Neural progenitor cell (in vitro differentiated cells): ENCODE results near the gene COPS9. TPM values are rescaled to one million over a fixed set of nuclear protein-coding genes. Genes with fewer than 3 reads are reported as not detected.

ENCODE experiments used
- DNase-seq: peaks from one replicate; pipeline ENCODE4 v3.0.0-alpha.2; 2016; ENCODE audit warnings: low spot score
- H2AFZ ChIP-seq: fragments of 200-600 bp; sonication (generic); replicated peaks from 2 replicates; pipeline ENCODE4 v1.6.1; 2016; ENCODE audit warnings: antibody characterized with exemption
- H3F3A ChIP-seq: fragments of 200-600 bp; sonication (generic); 2 replicates; pipeline ENCODE4 v1.6.1; 2016; ENCODE audit warnings: antibody characterized with exemption, low read depth
- H3K27ac ChIP-seq: fragments of 200-600 bp; sonication (generic); 2 replicates; pipeline ENCODE4 v1.5.1; 2016; ENCODE audit warnings: mild to moderate bottlenecking
- H3K27me3 ChIP-seq: fragments of 200-600 bp; sonication (generic); 2 replicates; pipeline ENCODE4 v1.6.1; 2016; ENCODE audit warnings: mild to moderate bottlenecking, moderate library complexity
- H3K36me3 ChIP-seq: fragments of 200-600 bp; sonication (generic); 2 replicates; pipeline ENCODE4 v1.5.1; 2016
- H3K4me1 ChIP-seq: fragments of 200-600 bp; sonication (generic); 2 replicates; pipeline ENCODE4 v1.6.1; 2016; ENCODE audit warnings: mixed run types
- H3K4me2 ChIP-seq: fragments of 200-600 bp; sonication (generic); 2 replicates; pipeline ENCODE4 v1.6.1; 2016
- H3K4me3 ChIP-seq: fragments of 200-600 bp; sonication (generic); 2 replicates; pipeline ENCODE4 v1.5.1; 2016
- H3K79me2 ChIP-seq: fragments of 200-600 bp; sonication (generic); 2 replicates; pipeline ENCODE4 v1.6.1; 2016; ENCODE audit warnings: low read depth
- H3K9ac ChIP-seq: fragments of 200-600 bp; sonication (generic); 2 replicates; pipeline ENCODE4 v1.6.1; 2016
- H3K9me3 ChIP-seq: fragments of 200-600 bp; sonication (generic); 2 replicates; pipeline ENCODE4 v1.5.1; 2016; ENCODE audit warnings: low read depth
- H4K20me1 ChIP-seq: fragments of 200-600 bp; sonication (generic); 2 replicates; pipeline ENCODE4 v1.6.1; 2016; ENCODE audit warnings: low read depth
- H3K27ac Mint-ChIP-seq: 3 replicates; pipeline ENCODE4 v1.8.0; 2021; ENCODE audit warnings: mixed read lengths
- H3K27me3 Mint-ChIP-seq: 2 replicates; pipeline ENCODE4 v1.8.0; 2022; ENCODE audit warnings: low read depth, mild to moderate bottlenecking, inconsistent platforms, moderate library complexity, mixed read lengths; ENCODE audit not compliant: insufficient read depth
- H3K36me3 Mint-ChIP-seq: 3 replicates; pipeline ENCODE4 v1.8.0; 2021; ENCODE audit warnings: mixed read lengths
- H3K4me1 Mint-ChIP-seq: 3 replicates; pipeline ENCODE4 v1.8.0; 2021; ENCODE audit warnings: mixed read lengths
- H3K4me3 Mint-ChIP-seq: 3 replicates; pipeline ENCODE4 v1.8.0; 2021; ENCODE audit warnings: mild to moderate bottlenecking, moderate library complexity, mixed read lengths
- H3K9me3 Mint-ChIP-seq: 3 replicates; pipeline ENCODE4 v1.8.0; 2020; ENCODE audit warnings: mixed read lengths
- CTCF ChIP-seq: fragments of 200-600 bp; sonication (generic); IDR thresholded peaks from 2 replicates; pipeline ENCODE4 v1.5.1; 2017; ENCODE audit warnings: antibody characterized with exemption, mild to moderate bottlenecking
- EZH2 ChIP-seq: fragments of 200-600 bp; sonication (generic); IDR thresholded peaks from 2 replicates; pipeline ENCODE4 v1.6.1; 2017; ENCODE audit warnings: antibody characterized with exemption, mild to moderate bottlenecking, moderate library complexity
- EZH2phosphoT487 ChIP-seq: fragments of 200-600 bp; sonication (generic); IDR thresholded peaks from 2 replicates; pipeline ENCODE4 v1.6.1; 2017; ENCODE audit warnings: antibody characterized with exemption
- total RNA-seq: library from RNA; depleted of rRNA; stranded (reverse); fragments of >200 nt; gene quantifications from 2 replicates; pipeline ENCODE4 v1.2.3, GENCODE V29; 2015; ENCODE audit warnings: low replicate concordance

Gene COPS9
- total RNA-seq, 1 donor from 2014 or later, result 83.9 TPM

DNA sequence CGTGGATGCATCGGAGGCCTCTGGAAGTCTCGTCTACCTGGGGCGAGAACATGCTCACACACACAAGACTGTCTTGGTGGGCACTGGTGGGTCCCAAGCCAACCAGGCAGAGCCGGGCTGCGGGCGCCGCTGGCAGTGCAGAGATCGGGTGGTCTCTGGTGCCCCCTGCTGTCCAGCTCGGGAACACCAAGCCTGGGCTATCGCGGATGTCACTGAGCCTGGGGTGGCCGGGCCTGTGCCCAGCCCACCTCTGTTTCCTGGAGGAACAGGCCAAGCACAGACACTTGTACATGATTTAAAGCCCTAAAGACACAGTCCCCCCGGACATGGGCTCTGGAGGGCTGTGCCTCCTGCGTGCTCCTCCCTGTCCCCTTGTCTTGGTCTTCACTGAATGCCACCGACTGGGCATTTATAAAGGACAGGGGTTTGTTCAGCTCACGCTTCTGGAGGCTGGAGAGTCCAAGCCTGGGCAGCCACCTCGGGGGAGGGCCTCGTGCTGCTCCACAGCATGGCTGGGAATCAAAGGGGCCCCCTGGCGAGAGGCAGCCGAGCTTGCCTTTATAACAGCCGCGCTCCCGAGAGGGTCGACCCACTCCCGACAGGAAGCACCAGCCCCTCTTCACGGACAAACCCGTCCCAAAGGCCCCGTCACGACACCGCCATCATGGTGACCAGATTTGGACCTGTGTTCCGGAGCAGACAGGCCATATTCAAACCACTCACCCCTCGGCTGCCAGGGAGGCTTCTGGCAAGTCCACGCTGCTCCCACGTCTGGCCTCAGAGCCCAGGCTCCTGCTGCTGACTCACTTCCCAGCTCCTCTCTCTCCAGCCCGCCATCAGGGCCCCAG, 7.9 kb upstream of the COPS9 start:
- Mint-ChIP-seq H3K36me3 (no peaks in the 10 kb centered on the region), H3K9me3 (peaks cover 4% of the 10 kb centered on the region), H3K4me1 (peaks cover 16% of the 10 kb centered on the region), H3K4me3 (no peak overlapping the region), H3K27ac (no peak overlapping the region), H3K27me3 (peaks cover 17% of the 10 kb centered on the region)
- Histone ChIP-seq H2AFZ (peak overlapping the region; percentile 13), H3K27ac (no peak overlapping the region), H4K20me1 (no peaks in the 10 kb centered on the region), H3K27me3 (no peaks in the 10 kb centered on the region), H3K36me3 (no peaks in the 10 kb centered on the region), H3F3A (peaks cover 21% of the 10 kb centered on the region), H3K79me2 (no peaks in the 10 kb centered on the region), H3K4me2 (peak overlapping the region; percentile 14), H3K4me1 (peaks cover 18% of the 10 kb centered on the region), H3K4me3 (no peak overlapping the region), H3K9me3 (no peaks in the 10 kb centered on the region), H3K9ac (no peak overlapping the region)
- DNase-seq, result peak; percentile 82
- TF ChIP-seq EZH2phosphoT487 (no peak), EZH2 (no peak), CTCF (peak; percentile 84)

DNA sequence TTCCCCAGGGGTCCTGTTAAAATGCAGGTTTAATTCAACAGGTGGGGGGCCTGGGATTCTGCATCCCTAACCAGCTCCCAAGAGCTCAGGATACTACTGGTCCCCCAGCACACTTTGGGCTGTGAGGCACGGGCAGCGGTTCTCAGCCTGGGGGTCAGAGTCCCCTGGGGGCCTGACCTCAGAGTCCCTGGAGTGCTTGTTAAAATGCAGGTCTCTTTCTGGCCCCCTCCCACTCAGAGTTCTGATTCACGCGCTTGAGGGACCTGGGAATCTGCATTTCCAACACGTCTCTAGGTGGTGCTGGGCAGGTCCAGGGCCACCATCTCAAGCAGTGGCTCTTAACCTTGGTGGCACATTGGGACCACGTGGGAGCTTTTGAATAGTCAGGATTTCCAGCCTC, 7.2 kb upstream of the COPS9 start:
- H3K27me3 ChIP-seq, result no peaks in the 10 kb centered on the region
- peaks cover 19% of the 10 kb centered on the region for H3K4me1 Mint-ChIP-seq
- DNase-seq, result no peak
- H3K36me3 ChIP-seq, result no peaks in the 10 kb centered on the region
- H3K27ac ChIP-seq, result no peak overlapping the region
- peaks cover 18% of the 10 kb centered on the region for H3K4me1 ChIP-seq
- H3K9ac ChIP-seq, result no peak overlapping the region
- H3K9me3 ChIP-seq, result no peaks in the 10 kb centered on the region
- peaks cover 4% of the 10 kb centered on the region for H3K9me3 Mint-ChIP-seq
- H3K4me3 ChIP-seq, result no peak overlapping the region
- H3K79me2 ChIP-seq, result no peaks in the 10 kb centered on the region
- H4K20me1 ChIP-seq, result no peaks in the 10 kb centered on the region
- no peak overlapping the region for H2AFZ ChIP-seq
- no peak overlapping the region for H3K27ac Mint-ChIP-seq
- H3F3A ChIP-seq, result peaks cover 21% of the 10 kb centered on the region
- no peak overlapping the region for H3K4me3 Mint-ChIP-seq
- peaks cover 20% of the 10 kb centered on the region for H3K27me3 Mint-ChIP-seq
- no peaks in the 10 kb centered on the region for H3K36me3 Mint-ChIP-seq
- TF ChIP-seq CTCF (no peak), EZH2phosphoT487 (no peak), EZH2 (no peak)
- H3K4me2 ChIP-seq, result no peak overlapping the region

DNA sequence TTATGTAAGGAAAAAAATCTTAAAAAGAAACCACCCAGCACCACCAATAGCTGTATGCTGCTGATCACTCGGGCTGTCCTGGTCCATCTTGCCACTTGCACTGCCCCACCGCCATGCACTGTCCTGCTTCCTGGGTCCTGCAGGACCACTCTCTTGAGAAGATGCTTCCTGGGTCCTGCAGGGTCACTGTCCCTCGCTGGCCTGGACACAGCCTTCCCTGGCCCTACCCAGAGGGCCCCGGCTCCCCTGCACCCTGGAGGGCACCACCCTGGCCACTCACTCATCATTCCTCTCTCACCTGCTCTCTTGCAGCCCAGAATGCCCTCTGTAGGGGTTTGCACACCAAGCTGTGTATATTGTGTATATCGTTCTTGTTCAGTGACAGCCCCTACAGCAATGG, 6.8 kb upstream of the COPS9 start:
- H3K4me3 Mint-ChIP-seq, result no peak overlapping the region
- peaks cover 19% of the 10 kb centered on the region for H3K27me3 Mint-ChIP-seq
- no peaks in the 10 kb centered on the region for H3K36me3 Mint-ChIP-seq
- peaks cover 4% of the 10 kb centered on the region for H3K9me3 Mint-ChIP-seq
- Histone ChIP-seq H3K27me3 (peaks cover 3% of the 10 kb centered on the region), H3K4me1 (peaks cover 18% of the 10 kb centered on the region), H3K9me3 (no peaks in the 10 kb centered on the region), H3K79me2 (no peaks in the 10 kb centered on the region), H3K9ac (no peak overlapping the region), H2AFZ (no peak overlapping the region), H3K4me2 (no peak overlapping the region), H3K4me3 (no peak overlapping the region), H4K20me1 (no peaks in the 10 kb centered on the region), H3F3A (peaks cover 18% of the 10 kb centered on the region), H3K36me3 (no peaks in the 10 kb centered on the region), H3K27ac (no peak overlapping the region)
- no peak for DNase-seq
- TF ChIP-seq EZH2phosphoT487, result no peak
- TF ChIP-seq EZH2, result no peak
- TF ChIP-seq CTCF, result no peak
- H3K4me1 Mint-ChIP-seq, result peaks cover 19% of the 10 kb centered on the region
- H3K27ac Mint-ChIP-seq, result no peak overlapping the region
